ENCODE results near the gene BTBD1.
"Not testable (repeated sequence)": the region's sequence is repeated elsewhere in the genome, so short reads cannot be mapped to it uniquely, and the experiment has no call there.

DNA sequence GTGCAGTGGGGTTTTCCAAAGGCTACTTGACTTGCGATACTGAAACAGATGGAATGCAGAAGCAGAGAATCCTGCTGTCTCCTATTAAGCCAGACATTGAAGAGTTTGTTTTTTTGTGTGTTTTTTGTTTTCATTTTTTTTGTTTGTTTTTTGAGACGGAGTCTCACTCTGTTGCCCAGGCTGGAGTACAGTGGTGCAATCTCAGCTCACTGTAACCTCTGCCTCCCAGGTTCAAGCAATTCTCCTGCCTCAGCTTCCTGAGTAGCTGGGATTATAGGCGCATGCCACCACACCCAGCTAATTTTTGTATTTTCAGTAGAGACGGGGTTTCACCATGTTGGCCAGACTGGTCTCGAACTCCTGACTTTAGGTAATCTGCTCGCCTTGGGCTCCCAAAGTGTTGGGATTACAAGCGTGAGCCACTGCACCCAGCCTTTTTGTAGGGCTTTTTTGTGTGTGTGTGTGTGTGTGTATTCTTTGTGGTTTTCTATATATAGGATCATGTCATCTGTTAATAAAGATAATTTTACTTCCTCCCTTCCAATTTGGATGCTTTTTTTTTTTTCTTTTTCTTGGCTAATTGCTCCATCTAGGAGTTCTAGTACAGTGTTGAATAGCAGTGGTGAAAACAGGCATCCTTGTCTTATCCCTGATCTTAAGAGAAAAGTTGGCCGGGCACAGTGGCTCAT is 19.0 kb upstream of the BTBD1 start:
- TF ChIP-seq, protein P1, sequence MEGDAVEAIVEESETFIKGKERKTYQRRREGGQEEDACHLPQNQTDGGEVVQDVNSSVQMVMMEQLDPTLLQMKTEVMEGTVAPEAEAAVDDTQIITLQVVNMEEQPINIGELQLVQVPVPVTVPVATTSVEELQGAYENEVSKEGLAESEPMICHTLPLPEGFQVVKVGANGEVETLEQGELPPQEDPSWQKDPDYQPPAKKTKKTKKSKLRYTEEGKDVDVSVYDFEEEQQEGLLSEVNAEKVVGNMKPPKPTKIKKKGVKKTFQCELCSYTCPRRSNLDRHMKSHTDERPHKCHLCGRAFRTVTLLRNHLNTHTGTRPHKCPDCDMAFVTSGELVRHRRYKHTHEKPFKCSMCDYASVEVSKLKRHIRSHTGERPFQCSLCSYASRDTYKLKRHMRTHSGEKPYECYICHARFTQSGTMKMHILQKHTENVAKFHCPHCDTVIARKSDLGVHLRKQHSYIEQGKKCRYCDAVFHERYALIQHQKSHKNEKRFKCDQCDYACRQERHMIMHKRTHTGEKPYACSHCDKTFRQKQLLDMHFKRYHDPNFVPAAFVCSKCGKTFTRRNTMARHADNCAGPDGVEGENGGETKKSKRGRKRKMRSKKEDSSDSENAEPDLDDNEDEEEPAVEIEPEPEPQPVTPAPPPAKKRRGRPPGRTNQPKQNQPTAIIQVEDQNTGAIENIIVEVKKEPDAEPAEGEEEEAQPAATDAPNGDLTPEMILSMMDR (IDR thresholded peaks at IDR 0.05), result not testable (repeated sequence)
- TF ChIP-seq POLR2AphosphoS5, POLR2A, EP300 (IDR thresholded peaks at IDR 0.05): not testable (repeated sequence)

Data from stomach (tissue), 4 donors.